ENCODE measurements around the gene INHBB.

INHBB gene

GRCh38 chr2:120354467-120354866 is 8.5 kb downstream of the INHBB start:
- Histone ChIP-seq H3K36me3 (ENCODE audit: low read length) (no peaks in the 10 kb centered on the region), H3K79me2 (ENCODE audit: insufficient read depth, low read length) (no peaks in the 10 kb centered on the region), H2AFZ (ENCODE audit: low read depth, low read length, severe bottlenecking) (no peak overlapping the region), H3F3A (ENCODE audit: insufficient read depth) (no peaks in the 10 kb centered on the region), H3K9ac (ENCODE audit: low read length) (no peak overlapping the region), H3K27ac (ENCODE audit: low read depth, low read length) (no peak overlapping the region), H3K4me2 (ENCODE audit: low read depth, low read length, poor library complexity, severe bottlenecking) (no peak overlapping the region), H3K4me3 (ENCODE audit: insufficient read depth, low read length, poor library complexity, severe bottlenecking) (no peak overlapping the region), H3K9me3 (ENCODE audit: insufficient read depth, low read length) (no peaks in the 10 kb centered on the region), H4K20me1 (ENCODE audit: low read depth, low read length) (no peaks in the 10 kb centered on the region), H3K9me2 (replicated peaks; ENCODE audit: insufficient read depth, low read length) (no peaks in the 10 kb centered on the region), H3K27me3 (ENCODE audit: low read length) (no peaks in the 10 kb centered on the region; the same call in 1 of the 2 replicates)
- TF ChIP-seq EZH2phosphoT487 (conservative IDR thresholded peaks at IDR 0.05; ENCODE audit: low read length) (no peak), CTCF (IDR thresholded peaks at IDR 0.05; ENCODE audit: insufficient read depth, low read length, poor library complexity, severe bottlenecking) (no peak)

- TF ChIP-seq CTCF (IDR thresholded peaks at IDR 0.05; ENCODE audit: insufficient read depth, low read length, poor library complexity, severe bottlenecking) = no peak
- TF ChIP-seq EZH2phosphoT487 (conservative IDR thresholded peaks at IDR 0.05; ENCODE audit: low read length) = no peak
- H3K27me3 ChIP-seq (ENCODE audit: low read length) = no peaks in the 10 kb centered on the region; the same call in 1 of the 2 replicates
- no peak overlapping the region for H3K4me2 ChIP-seq (ENCODE audit: low read depth, low read length, poor library complexity, severe bottlenecking)
- H3K27ac ChIP-seq (ENCODE audit: low read depth, low read length) = no peak overlapping the region
- no peak overlapping the region for H2AFZ ChIP-seq (ENCODE audit: low read depth, low read length, severe bottlenecking)
- no peaks in the 10 kb centered on the region for H3K36me3 ChIP-seq (ENCODE audit: low read length)
- H3K9me2 ChIP-seq (replicated peaks; ENCODE audit: insufficient read depth, low read length) = no peaks in the 10 kb centered on the region
- no peaks in the 10 kb centered on the region for H3K9me3 ChIP-seq (ENCODE audit: insufficient read depth, low read length)
- H4K20me1 ChIP-seq (ENCODE audit: low read depth, low read length) = no peaks in the 10 kb centered on the region
- no peaks in the 10 kb centered on the region for H3F3A ChIP-seq (ENCODE audit: insufficient read depth)
- no peaks in the 10 kb centered on the region for H3K79me2 ChIP-seq (ENCODE audit: insufficient read depth, low read length)
- H3K9ac ChIP-seq (ENCODE audit: low read length) = no peak overlapping the region
- no peak overlapping the region for H3K4me3 ChIP-seq (ENCODE audit: insufficient read depth, low read length, poor library complexity, severe bottlenecking)
These were observed 9.2 kb downstream of the INHBB start for GRCh38 chr2:120354935-120355779.

- Histone ChIP-seq H3K9me3 (ENCODE audit: insufficient read depth, low read length) (no peaks in the 10 kb centered on the region), H3K27ac (ENCODE audit: low read depth, low read length) (no peak overlapping the region), H3K36me3 (ENCODE audit: low read length) (no peaks in the 10 kb centered on the region), H3K79me2 (ENCODE audit: insufficient read depth, low read length) (no peaks in the 10 kb centered on the region), H3K4me2 (ENCODE audit: low read depth, low read length, poor library complexity, severe bottlenecking) (no peak overlapping the region), H3K9ac (ENCODE audit: low read length) (no peak overlapping the region), H4K20me1 (ENCODE audit: low read depth, low read length) (no peaks in the 10 kb centered on the region), H3K9me2 (replicated peaks; ENCODE audit: insufficient read depth, low read length) (no peaks in the 10 kb centered on the region), H3K4me3 (ENCODE audit: insufficient read depth, low read length, poor library complexity, severe bottlenecking) (no peak overlapping the region), H3F3A (ENCODE audit: insufficient read depth) (no peaks in the 10 kb centered on the region), H3K27me3 (ENCODE audit: low read length) (no peaks in the 10 kb centered on the region; the same call in 1 of the 2 replicates), H2AFZ (ENCODE audit: low read depth, low read length, severe bottlenecking) (no peak overlapping the region)
- TF ChIP-seq EZH2phosphoT487 (conservative IDR thresholded peaks at IDR 0.05; ENCODE audit: low read length) (no peak), CTCF (IDR thresholded peaks at IDR 0.05; ENCODE audit: insufficient read depth, low read length, poor library complexity, severe bottlenecking) (no peak)
These were observed 9.9 kb downstream of the INHBB start for GRCh38 chr2:120355780-120356266.

All from SU-DHL-6 (cell line).